GM21619 (cell line): ENCODE data around the gene PALM.
"Not testable (repeated sequence)": the region's sequence is repeated elsewhere in the genome, so short reads cannot be mapped to it uniquely, and the experiment has no call there.

Experiments used
- ATAC-seq: cut with Tn5 transposase; IDR thresholded peaks from one replicate; pipeline ENCODE4 v1.9.1; 2021; ENCODE audit not compliant: unreplicated experiment

The PALM gene, protein sequence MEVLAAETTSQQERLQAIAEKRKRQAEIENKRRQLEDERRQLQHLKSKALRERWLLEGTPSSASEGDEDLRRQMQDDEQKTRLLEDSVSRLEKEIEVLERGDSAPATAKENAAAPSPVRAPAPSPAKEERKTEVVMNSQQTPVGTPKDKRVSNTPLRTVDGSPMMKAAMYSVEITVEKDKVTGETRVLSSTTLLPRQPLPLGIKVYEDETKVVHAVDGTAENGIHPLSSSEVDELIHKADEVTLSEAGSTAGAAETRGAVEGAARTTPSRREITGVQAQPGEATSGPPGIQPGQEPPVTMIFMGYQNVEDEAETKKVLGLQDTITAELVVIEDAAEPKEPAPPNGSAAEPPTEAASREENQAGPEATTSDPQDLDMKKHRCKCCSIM

DNA sequence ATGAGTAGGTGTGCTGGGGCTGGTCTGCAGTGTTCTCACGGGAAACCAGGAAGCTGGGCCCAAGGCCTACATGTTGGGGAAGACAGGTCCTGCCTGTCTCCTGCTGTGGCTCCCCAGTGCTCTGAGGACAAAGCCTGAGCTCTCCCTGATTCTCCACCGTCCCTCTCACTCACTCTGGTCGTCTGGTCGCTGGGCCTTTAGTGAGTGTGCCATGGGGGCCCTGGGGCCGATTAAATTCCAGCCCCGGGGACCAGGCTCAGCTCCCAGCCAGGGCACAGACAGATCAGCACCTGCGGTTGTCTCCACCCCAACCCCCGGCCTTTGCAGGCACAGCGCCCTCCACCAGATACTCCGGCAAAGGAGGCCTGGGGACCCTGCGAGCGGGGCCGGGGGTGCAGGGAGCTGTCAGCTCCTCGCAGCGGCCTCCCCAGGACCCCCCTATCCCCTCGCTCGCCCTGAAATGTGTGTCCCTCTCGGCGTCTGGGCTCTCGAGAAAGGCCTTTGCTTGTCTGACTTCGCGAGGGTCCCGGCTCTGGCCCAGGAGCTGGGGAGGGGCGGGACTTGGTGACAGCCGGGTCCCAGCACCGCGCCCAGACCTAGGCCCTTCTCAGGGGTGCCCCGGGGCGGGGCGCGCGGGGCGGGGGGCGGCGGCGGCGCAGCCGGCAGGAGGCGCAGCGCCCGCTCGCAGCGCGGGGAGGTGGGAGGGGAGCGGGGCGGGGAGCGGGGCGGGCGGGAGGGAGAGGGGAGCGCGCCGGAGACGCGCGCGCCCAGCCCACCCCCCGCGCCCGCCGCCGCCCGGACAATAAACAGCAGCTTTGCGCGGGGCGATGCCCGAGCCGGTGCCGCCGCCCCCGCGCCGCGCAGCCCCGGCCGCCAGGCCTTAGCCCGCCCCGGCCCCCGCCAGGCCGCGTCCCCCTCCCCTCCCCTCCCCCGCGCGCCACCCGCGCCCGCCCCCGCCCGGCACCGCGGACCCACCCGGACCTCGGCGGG is at the start of gene PALM:
Gene PALM (plus strand): TSS at position 782 of the 990 bp plus-strand sequence. CDS start 212 bp downstream, outside the sequence.
- no peak for ATAC-seq

DNA sequence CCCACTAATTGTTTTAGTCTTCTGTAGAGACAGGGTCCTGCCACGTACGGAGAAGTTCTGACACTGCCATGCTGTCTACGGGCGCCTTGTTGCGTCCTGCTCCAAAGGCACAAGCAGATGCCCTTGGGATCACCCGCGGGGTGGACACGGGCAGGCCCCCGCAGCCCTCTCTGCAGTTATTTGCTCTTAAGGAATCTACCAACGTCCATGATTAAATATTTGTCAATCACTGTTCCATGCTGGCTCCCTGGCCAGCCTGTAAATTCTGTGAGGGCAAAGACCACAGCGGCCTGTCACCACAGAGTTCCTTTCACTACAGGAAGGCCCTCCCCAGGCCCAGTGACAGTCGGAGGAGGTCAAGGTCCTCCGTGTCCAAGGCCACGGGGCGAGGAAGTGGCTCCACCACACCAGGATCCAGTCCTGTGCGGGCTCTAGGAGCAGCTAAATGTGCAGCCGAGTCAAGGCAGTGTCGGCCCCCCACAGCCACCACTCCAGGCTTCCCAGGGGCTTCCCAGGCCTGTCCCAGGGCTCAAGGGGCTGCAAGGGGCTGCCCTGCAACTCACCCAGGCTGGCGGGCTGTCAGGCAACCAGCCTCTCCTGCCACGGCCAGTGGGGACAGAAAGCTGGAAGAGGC is 47.8 kb upstream of the PALM start:
- no peak for ATAC-seq

DNA sequence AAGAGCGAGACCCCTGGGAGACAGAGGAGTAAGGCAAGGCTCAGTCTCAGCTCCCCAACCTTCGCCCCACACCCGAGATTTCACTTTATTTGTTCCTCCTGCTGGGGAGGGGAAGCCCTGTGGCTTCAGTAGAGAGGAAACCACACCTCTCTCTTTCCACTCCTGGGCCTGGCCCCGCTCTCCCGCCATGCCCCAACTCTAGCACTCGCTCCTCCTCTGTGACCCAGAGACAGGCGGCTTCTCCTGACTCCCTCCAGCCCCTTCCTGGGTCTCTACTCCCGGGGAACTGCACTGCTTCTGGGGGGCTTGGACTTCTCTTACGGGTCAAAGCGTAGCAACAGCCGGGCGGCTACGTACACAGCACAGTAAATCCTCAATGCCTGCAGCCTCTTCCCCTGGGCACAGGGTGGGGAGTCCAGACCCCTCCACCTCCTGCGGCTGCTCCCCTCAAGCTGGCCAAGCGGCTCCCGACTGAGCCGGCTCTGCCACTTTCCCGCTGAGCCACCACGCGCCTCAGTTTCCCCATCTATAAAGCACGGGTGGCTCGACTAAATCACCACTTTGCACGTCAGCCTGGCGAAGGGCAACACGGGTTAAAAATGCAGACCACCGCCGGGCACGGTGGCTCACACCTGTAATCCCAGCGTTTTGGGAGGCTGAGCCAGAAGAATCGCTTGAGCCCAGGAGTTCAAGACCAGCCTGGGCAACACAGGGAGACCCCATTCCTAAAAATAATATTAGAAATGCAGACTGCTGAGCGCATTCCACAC is 47.1 kb upstream of the PALM start:
- peak; percentile 29 for ATAC-seq

DNA sequence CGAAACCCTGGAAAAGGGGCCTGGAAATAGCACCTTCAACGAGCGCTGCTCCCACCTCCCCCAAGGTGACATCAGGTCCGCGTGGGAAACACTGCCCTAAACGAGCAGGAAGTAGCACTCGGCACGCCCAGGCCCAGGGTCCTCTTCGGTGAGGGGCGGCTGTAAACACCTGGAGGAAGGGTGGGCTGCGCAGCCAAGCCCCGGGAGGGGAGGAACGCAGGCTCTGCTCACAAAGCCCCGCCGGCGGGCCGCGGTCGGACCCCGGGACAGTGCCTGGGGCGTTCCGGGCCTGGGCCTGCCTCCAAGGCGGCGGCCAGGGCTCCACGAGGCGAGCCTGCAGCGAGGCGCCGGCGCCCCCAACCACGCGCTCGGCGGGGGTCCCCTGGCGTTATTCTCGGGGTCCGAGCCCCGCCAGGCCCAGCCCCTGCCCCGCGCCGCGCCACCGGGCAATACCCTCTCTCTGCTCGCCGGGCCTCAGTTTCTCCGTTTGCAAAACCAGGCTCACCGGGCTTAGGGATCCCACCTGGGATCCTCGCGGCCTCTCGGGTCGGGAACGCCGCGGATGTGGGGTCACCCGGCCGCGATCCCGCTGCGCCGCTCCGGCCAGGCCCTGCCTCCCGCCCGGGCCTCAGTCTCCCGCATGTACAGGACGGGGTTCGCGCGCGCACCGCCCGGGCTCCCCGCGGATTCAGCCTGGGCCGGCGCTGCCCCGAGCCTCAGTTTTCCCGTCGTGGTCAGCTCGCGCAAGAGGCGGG is 46.4 kb upstream of the PALM start:
- ATAC-seq: peak; percentile 4

DNA sequence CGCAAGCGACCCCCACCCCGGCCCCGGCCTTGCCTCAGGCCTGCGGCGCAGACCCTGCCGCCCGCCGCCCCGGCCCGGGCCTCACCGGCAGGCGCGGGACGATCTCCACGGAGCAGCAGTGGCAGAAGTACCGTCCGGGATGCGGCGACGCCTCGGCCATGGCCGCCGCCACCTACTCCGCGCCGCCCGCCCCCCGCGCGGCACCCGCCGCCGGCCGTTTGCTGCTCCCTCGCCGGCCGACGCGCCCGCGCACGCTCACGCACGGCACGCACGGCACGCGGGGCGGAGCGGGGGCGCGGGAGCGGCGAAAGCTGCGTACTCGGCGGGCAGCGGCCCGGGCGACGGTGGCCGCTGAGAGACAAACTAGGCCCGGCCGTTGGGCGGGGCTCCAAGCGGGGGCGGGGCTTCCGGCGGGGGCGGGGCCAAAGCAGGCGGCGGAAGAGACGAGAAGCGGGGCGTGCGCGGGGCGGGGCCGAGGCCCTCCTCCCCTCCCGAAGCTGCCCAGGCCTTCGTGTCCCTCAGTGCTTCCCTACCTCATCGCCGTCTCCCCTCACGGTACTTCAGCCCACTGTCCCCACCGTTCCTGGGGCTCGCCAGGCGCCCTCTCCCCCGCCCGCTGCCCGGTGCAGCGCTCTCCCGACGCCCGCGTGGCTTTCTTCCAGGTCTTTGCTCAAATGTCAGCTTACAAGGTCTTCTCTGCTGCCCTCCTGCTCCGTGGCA is 45.6 kb upstream of the PALM start, which contains the start of gene RNF126:
Gene RNF126 (minus strand): TSS at position 253 of the 720 bp plus-strand sequence. CDS start 93 bp downstream, at position 160.
- peak; percentile 46 for ATAC-seq

DNA sequence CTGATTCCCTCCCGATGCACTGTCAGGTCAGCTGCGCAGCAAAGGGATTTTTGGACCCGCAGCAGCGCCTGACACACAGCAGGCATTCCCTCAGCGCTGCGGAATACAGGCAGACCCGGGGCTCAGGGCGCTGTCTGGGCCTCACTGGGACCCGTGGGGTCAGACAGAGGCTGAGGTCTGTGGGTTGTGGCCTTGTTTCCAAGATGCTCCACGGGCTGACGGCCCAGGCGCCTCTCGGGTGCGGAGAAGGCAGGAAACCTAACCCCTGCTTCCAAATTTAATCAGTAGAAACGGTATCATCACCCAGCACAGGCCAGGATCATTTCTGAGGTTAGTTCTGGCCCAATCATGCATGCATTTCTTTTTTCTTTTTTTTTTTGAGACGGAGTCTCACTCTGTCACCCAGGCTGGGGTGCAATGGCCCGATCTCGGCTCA is 45.0 kb upstream of the PALM start:
- no peak for ATAC-seq

DNA sequence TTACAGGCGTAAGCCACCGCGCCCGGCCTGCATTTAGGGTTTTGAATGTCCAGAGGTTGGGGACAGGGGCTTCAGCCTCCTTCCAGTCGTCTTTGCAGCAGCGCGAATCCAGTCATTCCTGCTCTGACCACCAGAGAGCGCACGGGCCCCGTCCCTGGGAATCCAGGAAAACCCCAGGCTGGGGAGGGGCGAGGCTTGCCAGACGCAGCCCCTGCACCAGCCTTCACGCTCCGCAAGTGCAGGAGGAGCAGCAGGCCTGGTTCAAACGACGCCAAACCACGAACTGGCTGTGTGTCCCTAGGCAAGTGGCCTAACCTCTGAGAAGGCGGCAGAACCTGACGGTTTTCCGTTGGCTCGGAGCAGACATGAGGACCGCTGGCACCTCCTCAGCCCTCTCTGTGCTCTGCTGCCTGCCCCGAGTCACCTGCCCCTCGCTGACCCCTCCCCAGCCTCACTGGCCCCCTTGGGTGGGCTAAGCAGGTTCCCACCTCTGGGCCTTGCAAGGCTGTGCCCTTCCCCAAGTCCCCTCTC is 43.8 kb upstream of the PALM start:
- ATAC-seq: no peak

DNA sequence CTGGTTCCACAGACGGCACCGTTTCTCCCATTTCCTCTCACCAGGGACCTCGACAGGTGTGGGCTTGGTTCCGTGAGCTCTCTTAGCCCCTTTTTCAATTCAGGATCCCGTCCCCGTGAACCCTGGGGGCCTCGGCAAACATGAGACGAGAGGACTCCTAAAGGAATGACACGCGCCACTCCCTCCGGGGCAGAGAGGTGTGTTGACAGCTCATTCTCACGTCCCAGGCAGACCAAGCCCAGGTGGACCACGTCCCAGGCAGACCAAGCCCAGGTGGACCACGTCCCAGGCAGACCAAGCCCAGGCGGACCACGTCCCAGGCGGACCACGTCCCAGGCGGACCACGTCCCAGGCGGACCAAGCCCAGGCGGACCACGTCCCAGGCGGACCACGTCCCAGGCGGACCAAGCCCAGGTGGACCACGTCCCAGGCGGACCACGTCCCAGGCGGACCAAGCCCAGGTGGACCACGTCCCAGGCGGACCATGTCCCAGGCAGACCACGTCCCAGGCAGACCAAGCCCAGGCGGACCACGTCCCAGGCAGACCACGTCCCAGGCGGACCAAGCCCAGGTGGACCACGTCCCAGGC is 41.7 kb upstream of the PALM start:
- ATAC-seq: not testable (repeated sequence)

DNA sequence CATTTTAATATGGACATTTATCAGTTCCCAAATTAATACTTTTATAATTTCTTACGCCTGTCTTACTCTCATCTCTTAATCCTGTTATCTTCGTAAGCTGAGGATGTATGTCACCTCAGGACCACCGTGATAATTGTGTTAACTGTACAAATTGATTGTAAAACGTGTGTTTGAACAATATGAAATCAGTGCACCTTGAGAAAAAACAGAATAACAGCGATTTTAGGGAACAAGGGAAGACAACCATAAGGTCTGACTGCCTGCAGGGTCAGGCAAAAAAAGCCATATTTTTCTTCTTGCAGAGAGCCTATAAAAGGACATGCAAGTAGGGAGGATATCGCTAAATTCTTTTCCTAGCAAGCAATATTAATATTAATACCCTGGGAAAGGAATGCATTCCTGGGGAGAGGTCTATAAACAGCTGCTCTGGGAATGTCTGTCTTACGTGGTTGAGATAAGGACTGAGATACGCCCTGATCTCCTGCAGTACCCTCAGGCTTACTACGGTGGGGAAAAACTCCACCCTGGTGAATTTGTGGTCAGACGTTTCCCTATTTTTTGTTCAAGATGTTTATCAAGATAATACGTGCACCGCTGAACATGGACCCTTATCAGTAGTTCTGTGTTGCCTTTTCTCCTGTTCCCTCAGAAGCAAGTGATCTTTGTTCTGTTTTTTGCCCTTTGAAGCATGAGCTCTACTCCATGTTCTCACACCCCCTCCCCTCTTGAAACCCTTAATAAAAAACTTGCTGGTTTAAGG is 39.9 kb upstream of the PALM start:
- not testable (repeated sequence) for ATAC-seq

DNA sequence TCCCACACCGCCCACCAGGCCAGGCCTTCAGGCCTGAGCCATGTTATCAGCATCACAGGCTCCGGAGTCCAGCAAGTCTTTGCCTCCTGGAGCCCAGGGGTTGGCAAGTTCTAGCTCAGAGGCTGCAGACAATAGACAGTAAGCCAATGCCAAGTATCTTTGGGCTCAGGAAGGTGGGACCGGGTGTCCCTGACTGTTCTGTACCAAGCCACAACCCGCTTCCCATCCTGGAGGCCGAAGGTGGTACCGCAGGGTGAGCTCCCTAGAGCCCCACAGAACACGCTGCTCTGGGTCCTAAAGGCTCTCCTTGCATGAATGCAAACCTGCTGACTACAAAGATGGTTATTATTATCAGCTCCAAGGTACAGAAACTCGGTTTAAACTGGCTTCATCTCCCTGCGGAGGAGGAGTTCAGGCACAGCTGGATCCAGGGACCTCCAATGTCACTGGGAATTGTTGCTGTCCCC is 38.1 kb upstream of the PALM start:
- no peak for ATAC-seq

DNA sequence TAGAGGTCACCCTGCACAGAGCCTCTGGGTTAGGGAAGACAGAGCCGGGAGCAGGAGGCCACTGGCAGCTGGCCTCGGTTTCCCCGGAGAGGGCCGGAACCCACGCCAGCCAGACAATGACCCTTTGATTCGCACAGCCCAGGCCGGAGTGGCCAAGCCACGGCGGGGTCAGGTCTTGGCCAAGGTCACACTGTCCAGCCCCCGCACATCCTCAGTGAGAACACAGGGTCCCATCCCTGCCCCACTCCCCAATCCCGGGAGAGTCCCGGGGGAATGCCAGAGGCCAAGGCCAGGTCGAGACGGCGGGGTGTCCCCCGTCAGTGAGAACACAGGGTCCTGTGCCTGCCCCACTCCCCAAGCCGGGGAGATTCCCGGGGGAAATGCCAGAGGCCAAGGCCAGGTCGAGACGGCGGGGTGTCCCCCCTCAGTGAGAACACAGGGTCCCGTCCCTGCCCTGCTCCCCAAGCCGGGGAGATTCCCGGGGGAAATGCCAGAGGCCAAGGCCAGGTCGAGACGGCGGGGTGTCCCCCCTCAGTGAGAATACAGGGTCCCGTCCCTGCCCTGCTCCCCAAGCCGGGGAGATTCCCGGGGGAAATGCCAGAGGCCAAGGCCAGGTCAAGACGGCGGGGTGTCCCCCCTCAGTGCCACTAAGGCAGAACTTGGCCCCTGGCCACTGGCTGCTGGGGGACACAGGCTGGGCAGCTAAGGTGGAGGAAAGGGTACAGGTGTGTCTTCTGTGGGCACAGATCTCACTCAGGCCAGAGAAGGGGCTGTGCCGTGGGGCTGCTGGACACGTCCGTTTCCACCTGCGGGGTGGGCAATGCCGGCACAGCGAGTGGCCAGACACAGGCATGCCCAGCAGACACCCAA is 34.2 kb upstream of the PALM start:
- ATAC-seq: no peak

DNA sequence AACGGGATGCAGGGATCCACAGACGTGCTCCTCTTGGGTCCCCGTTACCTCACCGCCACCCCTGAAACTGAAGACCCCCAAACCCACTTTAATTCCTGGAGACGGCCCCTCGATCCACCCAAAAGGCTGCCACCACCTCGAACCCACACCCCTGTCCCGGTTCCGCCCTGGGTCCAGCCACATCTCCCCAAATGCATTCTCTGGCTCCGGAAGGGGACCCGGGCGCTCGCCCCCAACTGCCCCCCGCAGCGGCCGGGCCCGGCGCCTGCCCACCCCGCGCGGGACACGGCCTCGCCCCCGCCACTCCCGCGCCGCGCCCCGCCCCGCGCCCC is 32.8 kb upstream of the PALM start:
- no peak for ATAC-seq

DNA sequence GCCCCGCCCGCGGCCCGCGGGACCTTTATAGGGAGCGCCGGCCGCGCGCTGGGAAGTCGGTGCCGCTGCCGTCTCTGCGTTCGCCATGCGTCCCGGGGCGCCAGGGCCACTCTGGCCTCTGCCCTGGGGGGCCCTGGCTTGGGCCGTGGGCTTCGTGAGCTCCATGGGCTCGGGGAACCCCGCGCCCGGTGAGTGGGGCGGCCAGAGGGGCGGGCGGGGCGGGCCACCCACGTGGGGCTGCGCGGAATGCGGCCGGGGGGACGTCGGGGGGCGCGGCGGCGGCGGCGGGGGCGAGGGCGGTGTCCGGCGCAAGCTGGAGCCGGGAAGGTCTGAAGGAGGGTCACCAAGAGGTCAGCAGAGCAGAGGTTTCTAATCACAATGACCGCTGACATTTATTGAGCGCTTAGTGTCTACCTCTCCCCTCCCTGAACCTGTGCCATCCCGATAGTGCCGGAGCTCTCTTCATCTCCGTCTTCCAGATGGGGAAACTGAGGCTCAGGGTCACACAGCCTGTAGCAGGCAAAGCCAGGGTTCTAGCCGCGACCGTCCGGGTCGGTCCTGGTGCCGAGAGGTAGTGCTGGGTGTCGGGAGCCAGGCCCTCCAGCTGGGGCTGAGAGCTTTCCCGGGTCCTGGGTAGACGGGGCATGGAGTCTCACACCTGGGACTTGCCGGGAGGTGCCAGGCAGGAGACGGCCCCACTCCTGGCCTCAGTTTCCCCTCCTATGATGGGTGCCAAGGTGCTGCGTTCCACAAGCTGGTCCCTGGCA is 32.2 kb upstream of the PALM start, which contains the start of gene FSTL3:
Gene FSTL3 (plus strand): TSS at position 54 of the 767 bp plus-strand sequence. CDS start 32 bp downstream, at position 86.
- ATAC-seq: no peak

DNA sequence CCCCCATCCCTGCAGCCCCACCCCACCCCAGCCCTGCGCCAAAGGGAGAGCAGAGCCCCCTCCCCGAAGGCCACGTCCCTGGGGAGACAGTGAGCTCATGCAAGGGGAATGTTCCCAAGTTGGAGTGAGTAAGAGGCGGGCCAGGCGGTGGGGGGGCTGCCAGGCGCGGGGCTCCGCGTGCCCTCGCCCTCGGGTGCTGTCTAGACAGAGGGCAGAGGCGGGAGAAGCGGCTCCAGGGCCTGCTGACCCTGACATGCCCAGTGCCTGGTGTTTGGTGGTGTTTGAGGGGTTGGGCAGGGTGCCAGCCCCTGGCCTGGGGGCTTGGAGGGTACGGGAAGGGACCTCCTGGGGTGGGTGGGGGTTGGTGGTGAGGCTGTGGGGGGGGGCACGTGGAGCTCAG is 31.5 kb upstream of the PALM start:
- ATAC-seq: no peak

DNA sequence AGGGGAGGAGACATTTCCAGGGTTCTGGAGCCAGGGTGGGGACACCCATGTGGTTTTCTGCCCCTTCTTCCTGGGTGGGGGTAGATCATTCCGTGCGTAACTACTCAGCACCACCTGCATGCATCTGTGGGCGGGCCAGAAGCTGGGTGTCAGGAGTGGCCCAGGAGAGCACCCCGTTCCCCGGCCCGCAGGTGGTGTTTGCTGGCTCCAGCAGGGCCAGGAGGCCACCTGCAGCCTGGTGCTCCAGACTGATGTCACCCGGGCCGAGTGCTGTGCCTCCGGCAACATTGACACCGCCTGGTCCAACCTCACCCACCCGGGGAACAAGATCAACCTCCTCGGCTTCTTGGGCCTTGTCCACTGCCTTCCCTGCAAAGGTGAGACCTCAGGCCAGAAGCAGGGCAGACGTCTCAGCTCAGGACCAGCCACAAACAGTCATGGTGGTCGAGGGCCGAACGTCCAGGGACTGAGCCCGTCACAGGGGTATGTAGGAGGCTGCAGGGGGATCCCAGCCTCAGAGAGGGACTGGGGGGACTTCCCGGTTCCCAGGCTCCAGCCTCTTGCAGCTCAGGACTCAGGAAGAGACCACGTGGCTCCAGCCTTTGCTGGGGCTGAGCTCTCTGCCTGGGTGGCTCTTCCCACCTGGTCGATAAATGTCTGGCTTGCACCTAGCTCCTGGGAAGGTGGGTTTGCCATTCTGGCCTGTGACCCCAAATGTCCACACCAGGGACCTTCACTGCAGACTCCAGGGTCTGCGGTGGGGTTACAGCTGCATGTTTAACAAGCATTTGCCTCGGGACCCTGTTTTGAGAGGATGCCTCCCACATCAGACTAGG is 30.9 kb upstream of the PALM start:
- no peak for ATAC-seq
